ENCODE measurements around the gene CAMTA1.

Gene CAMTA1

DNA sequence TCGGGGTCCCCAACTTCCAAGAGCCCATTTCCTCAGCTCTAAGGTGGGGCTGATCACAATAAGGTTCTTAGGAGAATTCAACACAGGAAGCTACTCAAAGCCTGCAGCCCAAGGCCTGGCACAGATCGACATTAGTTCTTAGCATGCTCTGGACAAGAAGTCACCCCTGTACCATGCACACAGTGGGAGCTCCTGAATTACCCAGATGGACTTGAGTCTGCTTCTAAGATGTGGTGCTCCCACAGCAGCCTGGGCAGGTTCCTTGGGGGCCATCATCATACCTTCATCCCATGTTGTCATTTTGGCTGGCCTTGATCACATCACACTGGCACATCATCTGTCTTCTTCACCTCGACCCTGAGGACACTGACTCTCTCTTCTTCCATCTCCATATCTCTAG is 832.6 kb downstream of the CAMTA1 start:
- DNase-seq: no peak

DNA sequence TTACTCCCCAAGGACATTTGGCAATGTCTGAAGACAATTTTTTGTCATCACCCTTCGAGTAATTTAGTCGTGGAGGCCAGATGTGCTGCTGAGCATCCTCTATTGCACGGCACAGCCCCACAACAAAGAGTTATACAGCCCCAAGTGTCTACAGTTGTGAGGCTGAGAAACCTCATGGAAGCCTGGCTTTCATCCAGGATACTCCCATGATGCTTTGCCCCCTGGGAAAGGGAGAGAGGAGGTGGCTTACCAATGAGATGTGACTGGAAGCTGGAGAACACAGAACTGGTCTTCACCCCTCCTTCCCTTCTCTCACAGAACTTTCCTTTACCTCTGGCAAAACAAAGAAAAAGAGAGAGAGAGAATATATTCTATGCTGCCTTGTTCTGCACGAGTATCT is 834.9 kb downstream of the CAMTA1 start:
- DNase-seq: no peak

DNA sequence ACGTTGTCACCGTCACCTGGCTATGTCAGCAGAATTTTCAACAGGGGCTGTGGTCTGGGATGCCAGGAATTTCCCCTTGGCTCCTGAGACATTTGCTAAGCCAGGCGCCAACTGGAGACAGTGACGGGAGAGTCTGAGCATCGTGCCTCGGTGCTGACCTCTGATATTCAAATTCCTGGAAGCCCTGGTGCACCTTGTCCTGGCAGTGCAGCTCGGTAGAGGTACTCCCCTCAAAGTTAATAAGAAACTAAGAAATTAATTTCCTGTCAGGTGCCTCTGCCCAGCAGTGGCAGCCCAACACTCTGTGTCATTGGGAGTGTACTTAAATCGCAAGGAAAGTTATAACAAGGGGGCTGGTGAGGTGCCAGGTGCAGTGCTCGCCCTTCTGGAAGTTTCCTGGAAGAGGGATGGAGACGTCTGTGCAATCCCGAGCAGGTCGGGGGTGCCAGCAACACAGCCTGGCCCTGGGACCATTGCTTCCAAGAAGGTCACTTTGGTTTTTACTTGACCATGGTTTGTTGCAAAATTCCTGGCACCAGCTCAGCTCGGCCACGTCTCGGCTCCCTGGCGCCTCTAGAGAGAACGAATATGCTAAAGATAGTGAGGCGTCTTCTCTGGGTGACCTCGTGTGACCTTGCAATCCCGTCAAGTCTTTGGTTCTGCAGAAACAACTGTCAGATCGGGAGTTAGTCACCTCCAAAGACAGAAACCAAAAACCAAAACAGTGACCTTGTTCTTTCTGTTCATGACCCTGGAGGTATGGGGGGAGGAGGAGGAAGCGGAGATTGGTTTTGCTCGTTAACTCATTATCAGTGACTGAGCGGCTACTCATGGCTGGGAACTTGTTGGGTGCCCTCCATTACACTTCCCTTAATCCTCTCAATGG is 836.3 kb downstream of the CAMTA1 start:
- DNase-seq: no peak

DNA sequence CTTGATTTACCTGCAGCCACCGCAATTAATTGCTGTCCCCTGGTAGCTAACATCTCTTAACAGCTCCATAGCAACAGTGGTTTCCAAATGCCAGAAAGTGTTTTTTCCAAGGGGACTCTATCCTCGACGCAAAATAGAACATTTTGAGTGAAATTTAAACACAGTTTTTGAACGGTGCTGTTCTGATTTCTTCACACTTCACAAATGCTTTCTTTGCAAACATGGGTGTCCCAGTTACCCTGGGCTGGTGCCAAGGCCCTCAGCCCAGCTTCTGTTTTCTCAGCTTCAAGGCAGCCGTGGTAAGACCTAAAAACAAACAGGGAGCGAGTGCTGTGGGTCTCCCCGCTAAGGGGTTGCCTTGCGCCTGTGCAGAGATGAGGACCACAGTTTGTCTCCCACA is 838.6 kb downstream of the CAMTA1 start:
- no peak for DNase-seq

DNA sequence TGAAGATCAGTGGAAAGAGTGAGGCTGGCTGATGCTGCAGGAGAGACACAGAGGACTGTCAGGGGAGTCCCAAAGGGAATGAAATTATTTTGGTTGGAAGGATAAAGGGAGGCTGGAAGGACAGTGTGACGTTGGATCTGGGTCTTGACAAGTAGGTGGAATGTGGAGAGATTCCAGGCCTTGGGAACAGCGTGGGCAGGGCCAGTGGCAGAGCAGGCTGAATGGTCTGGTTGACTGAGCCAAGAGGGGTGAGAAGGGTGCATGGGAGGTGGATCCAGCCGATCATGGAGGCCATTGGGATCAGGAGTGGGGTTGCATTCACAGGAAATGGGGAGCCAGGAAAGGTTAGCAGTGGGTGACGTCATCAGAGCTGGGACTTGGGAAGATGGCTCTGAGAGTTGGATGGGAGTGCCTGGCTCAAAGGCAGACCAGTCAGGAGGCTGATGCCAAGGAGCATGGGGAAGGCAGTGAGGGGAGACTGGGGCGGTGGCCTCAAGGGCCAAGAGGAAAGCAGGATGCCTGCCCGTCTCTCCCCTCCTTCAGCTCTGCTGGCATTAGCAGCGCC is 839.6 kb downstream of the CAMTA1 start:
- no peak for DNase-seq

DNA sequence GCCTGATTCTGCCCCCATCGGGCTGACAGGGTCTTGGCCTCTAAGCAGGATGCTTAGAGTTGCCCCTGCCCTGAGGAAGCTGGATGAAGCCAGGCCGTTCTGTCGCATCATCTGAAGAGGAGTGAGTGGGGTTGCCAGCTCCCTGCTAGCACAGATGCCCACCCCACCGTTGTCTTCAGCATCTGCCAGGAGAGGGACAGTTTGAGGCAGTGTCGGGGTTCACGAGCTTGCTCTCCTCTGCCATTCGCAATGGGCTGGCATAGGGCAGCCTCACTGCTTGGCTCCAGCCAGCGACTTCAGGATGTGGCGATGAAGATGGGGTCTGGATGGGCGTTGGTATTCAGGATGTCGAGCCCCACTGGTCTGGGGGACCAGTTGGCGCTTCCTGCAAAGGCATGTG is 840.1 kb downstream of the CAMTA1 start:
- DNase-seq: no peak

DNA sequence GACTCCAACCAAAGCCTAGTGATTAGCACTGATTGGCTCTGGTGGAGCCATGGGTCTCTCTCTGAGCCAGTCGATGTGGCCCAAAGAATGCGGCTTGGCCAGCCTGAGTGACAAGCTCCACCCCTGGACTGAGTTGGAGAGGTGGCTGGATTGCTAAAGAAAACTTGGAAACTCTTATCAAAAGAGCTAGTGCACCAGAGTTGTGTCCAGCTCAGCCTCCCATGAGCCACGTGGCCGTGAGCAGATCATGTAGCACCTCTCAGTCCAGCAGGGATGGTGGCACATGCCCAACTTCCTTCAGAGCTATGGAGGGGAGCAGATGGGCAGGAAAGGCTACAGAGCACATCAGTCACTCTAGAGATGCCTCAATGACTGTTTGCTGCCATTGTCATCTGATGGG is 843.0 kb downstream of the CAMTA1 start:
- no peak for DNase-seq

DNA sequence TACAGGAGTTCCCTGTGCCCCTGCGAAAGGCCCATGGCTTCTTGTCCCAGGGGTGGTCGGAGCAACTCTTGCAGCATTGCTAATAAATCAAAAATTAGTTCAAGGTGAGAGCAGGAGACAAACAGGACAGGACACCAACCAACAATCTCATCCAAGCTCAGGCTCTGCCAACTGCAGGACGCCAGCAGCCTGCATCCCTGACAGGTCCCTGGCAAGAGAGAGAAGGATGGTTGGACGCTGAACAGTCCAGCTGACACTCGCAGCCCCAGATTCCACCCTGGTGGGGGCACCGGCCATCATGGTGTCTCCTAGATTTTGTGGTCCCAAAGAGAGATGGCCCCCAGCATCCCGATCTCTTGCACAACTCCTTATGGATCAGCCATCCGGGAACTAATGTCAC is 843.8 kb downstream of the CAMTA1 start:
- no peak for DNase-seq

DNA sequence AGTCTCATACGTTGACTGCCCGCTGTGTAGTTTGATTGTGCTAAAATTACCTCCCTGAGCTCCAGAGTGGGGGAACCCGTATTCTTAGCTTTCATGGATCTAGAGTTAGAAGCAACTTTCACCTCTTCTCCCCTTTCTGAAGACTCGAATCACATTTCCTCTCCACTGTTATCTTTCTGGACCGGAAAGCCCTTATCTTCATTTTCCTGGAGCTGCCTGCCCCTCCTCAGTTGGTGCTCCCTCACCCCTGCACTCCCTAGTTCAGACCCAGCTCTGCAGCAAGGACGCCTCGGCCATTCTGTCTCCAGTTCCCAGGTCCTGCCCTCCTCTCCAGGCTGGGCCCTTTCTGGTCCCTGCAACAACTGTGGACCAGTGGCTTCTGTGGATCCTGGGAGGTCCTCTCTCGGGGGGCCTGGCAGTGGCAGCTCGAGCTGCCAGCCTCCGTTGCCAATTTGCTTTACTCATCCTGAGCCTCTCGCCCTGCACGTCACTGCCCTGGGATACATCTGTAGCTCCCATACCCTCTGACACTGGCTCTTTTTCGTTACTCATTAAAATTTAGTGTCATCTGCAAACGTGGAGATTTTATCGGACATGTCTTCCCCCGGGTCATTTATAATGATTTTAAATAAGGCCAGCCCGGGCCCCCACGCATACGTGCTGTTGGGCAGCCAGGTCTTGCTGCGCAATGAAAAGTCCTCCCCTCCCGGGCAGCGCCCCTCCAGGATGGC is 844.4 kb downstream of the CAMTA1 start:
- DNase-seq: no peak

DNA sequence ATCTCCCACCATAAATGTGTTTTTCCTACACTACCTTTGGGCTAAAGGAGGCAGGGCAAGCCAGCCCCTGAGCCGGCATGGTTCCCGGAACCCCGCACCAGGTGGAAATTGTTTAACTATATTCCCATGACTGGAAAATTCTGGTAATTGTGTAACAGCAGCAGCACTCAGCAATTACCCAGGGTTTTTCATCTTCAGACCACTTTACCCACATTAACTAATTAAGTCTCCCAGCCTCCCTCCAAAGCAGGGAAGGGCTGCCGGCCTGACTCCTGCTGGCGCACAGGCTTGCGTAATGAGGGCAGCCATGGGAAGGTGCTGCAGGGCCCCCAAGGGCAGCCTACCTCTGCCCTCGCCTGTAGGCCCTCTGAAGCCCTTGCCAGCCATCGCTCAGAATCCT is 845.1 kb downstream of the CAMTA1 start:
- DNase-seq: no peak

DNA sequence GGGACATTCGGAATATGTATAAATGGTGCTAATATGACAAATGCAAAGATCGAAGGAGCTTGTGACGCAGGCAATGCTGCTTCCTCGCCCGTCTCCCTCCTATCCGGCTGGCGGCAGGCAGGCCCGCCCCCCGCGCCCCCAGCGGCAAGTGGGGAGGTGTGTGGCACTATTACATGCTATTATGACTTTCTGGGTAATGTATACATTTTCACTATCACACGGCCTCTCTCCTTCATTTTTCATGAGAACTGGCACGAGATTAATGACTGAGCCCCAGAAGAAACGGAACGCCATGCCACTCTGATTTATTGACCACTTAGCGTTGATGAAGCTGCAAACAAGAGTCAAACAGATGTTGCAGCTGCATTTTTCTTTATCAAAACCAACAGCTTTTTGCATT is 846.9 kb downstream of the CAMTA1 start:
- no peak for DNase-seq

DNA sequence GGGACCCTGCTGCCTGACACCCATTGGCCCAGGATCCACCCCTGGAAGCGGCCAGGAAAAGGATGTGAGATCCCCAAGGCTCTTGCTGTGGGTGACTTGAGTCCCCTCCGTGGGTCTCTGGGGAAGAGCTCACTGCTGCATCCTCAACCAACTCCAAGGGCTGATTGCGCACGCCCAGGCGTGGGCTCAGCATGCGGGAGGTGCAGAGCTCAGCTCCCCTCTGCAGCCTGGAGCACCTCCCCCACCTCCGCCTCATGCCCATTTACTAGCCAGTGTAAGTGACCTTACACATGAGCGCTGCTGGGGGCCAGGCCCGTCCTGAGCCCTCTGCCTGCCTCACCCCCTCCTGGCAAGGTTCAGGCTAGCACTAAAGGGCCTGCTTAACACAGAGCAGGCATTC is 847.4 kb downstream of the CAMTA1 start:
- DNase-seq: no peak

DNA sequence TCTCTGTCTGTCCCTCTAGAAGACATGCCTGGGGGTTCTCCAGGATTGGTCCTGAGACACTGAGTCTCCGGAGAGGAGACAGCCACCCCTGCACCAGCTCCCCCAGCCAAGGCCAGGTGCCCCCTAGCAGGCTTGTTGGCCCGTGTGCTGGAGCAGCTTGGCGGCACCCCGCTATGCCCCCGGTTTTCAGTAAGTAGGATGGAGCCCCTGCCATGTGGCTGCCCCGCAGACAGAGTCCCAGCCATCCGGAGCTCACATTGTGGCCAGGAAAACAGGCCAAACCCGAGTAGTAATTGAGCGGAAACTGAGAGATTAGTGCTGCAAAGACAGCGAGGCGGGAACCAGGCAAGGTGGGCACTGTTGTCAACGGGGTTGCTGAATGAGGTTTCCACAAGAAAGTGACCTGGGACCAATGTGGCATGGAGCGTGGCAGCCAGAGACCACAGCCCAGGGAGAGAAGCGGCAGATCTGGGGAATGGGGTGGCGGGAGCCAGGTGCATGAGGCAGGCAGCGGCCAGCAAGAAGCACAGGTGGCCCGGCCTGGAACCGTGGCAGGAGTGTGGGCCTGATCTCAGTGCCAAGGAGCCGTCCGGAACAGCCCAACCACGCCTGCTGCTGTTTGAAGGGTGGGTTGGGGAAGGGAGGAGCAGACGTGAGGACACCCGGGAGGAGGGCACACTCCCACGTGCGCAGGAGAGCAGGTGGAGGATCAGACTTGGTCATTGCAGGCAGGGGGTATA is 848.4 kb downstream of the CAMTA1 start:
- DNase-seq: no peak

DNA sequence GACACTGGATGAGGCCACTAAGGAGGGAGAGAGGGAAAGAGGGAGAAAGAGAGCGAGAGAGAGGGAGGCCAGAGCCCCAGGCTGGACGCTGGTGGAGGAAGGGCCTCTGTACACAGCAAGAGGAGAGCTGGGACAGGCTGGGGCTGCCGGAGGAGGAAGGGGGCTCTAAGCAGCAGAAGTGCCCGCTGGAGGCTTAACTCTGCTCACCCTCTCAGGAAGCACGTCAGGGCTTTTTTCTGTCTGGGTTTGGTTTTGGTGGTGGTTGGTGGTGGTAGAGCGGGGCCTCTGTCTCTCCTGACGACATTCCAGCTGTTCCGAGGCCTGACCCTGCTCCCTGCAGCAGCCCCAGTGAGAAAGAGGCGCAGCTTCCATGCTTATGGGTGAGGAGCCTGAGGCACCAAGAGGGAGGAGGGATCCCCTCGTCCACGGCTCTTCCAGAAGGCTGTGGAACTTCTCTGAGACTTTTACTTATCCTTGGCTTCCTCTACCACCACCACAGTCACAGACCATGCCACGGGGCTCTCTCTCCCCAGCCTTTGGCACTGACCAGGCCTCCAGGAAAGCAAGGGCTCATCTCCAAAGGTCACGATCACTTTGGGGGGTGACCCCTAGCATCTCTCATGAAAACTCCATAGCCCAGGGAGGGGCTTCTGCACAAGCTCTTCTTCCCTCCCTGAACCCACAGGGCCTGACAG is 849.4 kb downstream of the CAMTA1 start:
- DNase-seq: no peak

DNA sequence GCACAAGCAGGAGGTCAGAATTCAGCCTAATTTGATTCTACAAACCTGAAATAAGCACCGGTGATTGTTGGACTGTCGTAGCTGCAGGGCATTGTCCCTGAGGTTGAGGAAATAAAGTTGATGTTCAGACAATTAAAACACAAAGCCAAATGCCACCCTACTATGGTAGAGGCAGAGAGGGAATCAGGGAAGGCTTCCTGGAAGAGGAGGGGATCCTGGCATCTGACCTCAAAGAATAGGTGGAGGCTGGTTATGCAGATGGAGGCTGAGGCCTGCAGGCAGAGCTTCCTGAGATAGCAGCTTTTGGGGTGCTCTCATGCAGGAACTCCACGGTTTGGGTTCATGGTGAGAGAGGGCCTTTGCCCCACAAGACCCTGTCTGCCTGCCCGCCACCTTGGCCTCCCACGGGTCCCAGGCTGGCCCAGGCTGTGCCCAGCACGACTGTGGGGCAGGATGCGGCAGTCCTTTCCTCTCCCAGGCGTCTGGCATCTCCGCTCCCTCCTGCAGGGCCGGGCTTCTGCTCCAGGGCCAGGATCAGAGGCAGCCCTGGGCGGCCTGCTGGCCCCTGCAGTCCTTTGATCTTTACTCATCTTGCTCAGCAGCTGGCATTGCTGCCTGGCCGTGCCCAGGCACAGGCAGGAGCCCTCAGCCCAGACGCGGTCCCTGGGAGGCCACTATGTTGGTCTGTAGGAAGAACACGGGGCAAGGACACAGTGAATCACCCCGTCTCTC is 851.7 kb downstream of the CAMTA1 start:
- DNase-seq: no peak

DNA sequence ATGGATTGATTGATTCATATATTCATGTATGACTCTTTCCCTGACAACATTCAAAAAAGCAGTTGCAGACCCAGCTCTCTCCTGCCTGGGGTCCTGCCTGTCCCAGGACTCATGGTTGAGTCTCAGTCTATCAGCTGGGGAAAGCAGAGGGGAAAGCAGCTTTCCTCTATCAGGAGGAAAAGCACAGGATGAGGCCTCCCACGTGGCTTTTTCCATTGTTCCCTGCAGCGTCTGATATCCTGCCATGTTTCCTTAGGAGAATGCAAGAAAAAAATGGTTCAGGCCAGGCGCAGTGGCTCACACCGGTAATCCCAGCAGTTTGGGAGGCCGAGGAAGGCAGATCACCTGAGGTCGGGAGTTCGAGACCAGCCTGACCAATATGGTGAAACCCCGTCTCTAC is 852.8 kb downstream of the CAMTA1 start:
- no peak for DNase-seq

DNA sequence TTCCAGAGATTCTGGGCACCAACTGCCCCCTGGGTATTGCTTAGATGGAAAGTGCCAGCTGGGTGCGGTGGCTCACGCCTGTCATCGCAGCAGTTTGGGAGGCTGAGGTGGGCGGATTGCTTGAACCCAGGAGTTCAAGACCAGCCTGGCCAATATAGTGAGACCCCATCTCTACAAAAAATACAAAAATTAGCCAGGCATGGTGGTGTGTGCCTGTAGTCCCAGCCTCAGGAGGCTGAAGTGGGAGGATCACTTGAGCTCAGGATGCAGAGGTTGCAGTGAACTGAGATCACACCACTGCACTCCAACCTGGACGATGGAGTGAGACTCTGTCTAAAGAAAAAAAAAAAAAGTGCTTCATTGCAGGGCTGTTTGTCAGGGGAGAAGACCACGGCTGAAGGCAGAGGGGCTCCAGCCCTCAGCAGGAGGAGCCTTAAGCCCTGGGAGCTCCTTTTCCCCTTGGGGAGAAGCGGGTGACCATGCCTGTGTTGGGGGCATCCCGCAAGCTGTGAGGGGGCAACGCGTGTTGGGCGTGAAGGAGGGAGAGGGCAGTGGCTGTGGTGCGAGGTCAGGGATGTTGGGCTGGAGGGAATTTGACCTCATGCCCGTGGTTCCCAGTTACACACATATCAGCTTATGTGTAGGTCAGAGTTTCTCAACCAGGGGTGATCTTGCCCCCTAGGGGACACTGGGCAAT is 854.3 kb downstream of the CAMTA1 start:
- no peak for DNase-seq

DNA sequence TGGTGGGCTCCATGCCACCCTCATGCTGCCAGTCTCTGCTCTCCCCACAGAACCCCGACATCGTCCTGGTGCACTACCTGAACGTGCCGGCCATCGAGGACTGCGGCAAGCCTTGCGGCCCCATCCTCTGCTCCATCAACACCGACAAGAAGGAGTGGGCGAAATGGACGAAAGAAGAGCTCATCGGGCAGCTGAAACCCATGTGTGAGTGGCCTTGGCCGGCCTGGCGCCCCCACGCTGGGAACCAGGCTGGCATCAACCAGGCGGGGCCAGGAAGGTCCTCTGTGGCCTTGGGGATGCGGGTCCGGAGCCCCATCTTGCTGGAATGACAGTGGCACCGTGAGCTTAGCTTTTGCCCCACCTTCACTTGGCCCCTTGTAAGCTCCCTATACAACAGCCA is 855.1 kb downstream of the CAMTA1 start:
- no peak for DNase-seq

DNA sequence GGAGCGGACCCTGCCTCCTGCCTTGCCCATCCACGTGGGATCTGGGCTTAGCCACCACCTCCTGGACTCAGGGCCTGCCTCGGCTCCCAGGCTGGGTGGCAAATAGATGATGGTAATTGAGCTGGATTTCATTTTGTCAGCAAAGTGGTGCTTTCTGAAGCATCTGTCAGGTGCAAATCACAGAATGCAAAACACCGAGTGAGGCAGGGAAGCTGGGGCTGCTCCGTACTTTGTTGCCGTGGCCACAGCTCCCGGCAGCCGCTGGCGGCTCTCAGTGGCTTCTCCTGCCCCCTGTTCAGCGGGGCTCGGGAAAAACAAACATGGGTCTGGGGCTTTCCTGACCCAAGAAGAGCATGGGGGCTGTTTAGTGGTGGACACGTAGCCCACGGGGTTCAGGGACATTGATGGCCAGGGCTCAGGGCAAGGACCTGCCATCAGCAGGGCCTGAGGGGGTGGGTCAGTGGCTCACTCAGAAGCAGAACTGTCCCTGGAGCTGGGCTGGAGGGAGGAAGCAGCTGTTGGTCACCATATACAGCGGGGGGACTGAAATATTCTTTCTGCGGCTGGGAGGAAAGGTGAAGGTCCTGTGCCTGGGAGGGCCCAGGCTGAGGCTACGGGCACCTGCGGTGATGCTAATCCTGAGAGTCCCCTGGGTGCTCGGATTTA is 855.8 kb downstream of the CAMTA1 start:
- DNase-seq: no peak

DNA sequence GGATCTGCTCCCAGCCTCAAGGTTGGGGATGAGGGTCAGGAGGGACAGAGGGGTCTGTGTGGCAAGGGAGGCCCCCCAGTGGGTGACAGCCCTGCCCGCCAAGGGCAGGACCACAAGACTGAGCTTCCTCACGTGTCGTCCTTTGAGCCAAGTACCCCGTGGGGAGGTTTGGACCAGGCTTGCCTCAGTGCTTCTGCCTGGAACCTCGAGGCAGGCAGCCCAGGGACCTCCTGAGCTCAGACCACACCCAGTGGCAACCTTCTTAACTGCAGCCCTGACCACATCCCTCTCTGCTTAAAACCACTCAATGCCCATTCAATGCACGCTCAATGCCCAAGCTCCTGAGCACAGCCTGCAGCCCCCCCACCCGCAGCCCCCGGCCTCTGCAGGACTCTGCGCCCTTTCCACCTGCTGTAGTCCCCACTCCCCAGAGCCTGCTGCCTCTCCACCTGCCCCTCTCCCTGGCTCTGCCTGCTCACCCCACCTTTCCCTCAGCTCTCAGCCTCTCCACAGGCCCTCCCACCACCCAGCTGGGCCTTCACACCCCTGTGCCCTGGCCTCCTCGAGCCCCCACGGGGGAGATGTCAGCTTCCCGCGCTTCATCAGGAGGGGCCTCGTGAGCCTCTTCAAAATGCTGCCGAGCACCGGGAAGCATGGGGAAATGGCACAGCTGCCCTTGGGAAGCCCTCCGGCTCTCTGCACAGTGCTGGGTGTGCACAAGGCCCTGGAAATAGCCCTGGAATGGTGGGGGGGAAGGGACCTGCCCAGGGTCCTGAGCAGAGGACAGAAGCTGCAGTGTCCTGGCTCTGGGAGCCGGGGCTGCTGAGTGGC is 856.5 kb downstream of the CAMTA1 start:
- DNase-seq: no peak
